Activated naive CD4-positive, alpha-beta T cell (primary cell): ENCODE data around the gene AUTS2.

Source experiments
- DNase-seq, 4 experiments: peaks; one replicate each; lab custom pipeline; 2025; lab: John Stamatoyannopoulos, UW

The AUTS2 gene

GRCh38 chr7:69687739-69688433 lies 89.6 kb downstream of the AUTS2 start:
- no peak for DNase-seq

GRCh38 chr7:69690329-69690728 lies 92.1 kb downstream of the AUTS2 start:
- DNase-seq: no peak

- DNase-seq: no peak
Measured at GRCh38 chr7:69691327-69691726, 93.1 kb downstream of the AUTS2 start.

DNA sequence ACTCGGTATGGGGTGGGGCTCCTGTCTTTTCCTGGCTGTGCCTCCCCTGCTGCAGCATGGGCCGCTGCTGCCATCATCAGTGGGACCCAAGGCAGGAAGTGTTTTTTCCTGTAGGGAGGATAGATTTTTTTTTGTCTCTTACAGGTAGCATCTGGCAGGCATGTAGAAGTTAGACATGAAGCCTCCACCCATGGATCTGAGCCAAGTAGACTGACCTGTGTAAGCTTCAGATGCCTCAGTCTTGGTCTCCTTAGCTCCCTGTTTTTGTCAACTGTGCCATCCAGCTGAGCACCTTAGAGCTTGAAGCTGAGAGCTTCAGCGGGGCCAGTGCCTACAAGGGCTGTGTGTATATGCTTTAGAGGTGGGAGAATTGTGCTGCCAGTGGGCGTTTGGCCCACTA lies 93.5 kb downstream of the AUTS2 start:
- no peak for DNase-seq

DNA sequence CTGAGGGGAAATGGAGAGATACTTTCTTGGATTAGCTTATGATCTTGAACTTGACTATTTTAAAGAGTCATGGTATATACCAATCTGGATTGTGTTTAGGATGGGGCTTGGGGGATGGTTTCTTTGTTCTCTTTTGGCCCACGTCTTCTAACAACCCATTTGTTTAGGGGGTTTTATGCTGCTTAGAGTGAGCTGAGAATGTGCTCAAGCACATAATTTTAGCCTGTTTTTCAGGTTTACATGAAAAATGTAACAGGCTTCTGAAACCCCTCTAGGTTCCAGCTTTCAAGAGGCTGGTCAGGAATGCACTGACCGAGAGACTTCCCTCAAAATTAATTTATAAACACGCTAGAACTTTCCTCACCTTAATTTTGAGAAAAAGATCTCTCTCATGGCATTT lies 94.3 kb downstream of the AUTS2 start:
- DNase-seq: no peak

GRCh38 chr7:69693042-69693441 lies 94.8 kb downstream of the AUTS2 start:
- no peak for DNase-seq

DNA sequence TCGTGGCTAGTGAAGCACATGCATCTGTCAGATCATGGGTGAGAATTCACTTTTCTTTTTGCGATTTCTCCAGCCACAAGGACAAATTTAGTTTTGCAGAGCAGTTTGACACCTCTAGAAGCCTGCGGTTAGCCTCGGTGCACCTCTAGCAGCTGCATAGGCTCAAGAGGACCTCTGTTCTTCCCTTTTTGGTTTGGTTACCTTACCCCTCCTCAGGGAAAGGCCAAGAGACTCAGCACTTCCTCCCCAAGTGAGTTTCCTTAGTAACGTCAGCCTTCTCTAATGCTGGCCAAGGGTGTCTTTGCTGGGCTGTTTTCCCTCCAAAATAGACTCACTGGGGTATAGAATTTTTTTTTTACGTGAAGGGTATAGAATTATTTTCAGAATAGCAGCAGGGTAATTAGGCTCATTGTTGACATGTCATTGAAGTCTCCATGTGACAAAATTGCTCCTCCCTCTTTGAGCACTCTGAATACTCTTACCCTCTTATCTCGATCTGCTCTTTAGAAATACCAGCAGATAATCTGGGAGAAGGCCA lies 97.8 kb downstream of the AUTS2 start:
- DNase-seq: no peak

DNA sequence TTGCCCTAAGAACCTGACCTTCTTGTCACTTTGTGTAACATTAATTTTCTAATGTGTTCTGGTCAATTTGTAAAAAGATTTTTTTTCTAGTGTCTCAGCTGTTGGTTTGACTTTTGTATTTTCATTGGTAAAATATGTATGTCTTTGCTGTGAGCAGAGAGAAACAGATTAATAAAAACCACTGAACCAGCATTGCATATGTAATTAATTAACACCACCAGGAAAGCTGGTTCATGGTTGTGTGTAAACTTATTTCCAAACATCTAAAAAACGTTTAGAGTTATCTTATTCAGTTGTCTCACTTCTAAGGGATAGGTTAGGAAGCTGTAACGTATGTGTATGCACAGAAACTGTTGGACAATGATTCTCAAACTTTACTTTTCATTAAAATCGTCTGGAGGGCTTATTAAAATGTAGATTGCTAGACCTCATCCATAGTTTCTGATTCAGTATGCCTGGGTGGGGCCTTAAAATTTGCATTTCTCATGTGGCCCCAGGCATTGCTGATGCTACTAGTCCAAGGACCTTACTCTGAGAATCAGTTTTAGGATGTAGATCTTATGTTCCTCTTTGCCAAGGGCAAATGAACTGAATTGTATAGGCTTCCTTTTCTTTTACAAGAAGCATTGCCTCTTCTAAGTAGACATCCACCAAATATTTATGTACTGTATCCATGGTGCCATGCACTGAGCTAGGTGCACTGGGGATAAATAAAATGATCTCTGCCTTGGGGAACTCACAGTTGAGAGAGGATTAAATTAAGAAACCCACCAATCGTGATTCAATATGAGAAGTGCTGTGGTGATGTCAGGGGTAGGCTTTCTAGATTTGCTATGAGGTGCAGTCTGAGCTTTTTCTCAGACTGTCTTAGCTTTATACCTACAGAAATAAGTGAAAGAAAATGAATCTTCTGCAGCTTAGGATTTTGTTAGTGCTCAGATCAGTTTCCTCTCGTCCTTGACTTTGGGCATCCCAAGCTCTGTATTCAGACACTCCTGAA lies 98.7 kb downstream of the AUTS2 start:
- no peak for DNase-seq

DNA sequence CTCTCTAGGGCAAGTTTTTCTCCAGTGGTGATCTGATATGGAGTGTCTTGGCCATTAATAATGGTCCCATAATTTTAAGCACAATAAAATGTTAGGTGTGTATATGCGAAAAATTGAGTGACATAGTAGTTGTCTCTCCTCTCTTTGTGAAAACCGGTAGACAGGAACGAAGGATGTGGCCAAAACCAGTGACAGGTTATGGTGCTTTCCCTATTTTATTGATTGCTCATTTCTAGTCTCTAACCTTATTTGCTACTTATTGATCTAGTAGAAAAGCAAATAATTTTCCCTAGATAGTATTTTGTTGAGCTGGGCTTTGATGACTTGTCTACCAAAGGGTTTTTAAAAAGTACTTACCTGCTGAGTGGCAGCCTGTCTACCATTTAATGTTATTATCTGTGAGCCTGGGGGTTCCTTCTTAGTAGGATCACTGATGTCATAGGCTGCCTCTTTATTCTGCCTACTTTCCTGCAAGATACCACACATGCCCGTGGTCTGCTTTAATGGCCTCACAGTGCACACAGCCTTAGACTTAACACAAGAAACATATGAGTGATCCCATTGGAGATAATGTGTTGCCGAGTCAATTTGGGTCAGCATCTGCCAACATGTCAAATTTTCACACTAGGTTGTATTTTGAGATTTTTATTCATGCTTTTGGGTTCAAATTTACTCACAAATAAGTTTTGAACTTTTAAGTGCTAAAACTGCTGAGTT lies 100.0 kb downstream of the AUTS2 start:
- DNase-seq: no peak

GRCh38 chr7:69699931-69700330 lies 101.7 kb downstream of the AUTS2 start:
- DNase-seq: no peak

DNA sequence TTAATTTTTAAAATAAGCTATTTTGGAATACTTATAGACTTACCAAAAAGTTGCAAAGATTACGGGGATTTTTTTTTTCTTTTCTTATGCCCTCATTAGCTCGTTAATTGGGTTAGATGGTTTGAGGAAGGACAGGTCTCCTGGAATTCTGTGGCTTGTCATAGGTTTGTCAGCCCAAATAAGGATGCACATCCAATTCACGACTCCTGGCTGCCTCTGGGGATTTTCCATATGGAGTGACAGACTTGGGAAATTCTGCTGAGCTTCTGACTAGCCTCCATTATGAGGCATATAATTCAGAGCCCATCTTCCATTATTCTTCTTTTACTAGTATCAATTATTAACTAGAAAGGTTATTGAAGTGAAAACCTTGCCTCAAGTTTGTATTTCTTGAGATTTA lies 102.1 kb downstream of the AUTS2 start:
- no peak for DNase-seq

GRCh38 chr7:69701288-69701687 lies 103.0 kb downstream of the AUTS2 start:
- no peak for DNase-seq

DNA sequence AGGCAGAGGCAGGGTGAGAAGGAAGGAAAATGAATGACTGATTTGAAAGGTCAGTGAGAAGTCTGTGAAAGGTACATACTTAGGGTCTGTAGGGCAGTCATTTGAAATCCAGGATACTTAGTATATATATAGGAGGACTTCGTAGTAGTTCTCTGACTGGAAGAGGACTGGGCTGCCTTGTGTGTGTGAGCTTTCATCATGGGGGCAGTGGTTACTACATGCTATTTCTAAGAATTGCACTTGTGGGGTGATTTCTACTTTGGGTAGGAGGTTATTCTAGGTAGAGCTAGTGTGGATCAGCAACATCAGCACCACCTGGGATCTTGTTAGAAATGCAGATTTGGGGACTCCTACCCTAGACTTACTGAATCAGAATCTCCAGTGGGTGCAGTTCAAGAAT lies 104.1 kb downstream of the AUTS2 start:
- DNase-seq: no peak

DNA sequence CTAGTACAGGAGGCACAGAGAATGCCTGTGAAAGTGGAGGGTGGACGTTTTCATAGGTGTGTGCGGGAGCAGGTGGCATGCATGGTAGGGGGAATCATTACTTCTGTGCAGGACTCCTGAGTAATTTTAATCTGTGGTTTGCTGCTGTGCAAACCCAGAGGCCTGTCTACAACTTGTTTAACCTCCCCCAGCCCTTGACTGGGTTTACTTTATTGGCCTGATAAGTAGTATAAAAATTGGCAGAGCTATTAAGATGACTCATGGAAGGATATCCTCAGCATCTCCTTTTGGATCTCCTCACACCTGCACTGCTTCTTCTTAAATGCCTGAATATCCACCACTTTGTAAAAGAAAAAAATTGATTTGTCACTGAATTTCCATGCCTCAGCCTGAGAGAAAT lies 104.8 kb downstream of the AUTS2 start:
- no peak for DNase-seq

DNA sequence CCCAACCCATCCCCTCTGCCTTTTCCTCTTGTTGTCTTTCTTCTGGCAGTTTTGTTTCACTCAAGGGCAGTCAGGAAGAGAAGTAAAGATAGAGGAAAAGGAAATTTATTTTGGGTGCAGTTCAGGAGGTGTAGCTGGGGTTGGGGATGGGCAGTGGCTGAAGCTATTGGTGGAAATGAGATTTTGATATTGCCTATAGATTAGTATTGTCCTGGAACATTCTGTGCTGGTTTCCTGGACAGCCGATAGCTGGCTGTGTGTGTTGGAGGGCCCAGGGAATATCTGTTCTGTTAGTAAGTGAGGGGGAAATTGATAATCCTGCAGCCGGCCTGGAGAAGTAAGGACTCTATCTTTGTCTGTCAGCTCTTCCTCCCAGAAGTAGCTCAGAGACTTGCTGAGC lies 107.8 kb downstream of the AUTS2 start:
- no peak for DNase-seq

DNA sequence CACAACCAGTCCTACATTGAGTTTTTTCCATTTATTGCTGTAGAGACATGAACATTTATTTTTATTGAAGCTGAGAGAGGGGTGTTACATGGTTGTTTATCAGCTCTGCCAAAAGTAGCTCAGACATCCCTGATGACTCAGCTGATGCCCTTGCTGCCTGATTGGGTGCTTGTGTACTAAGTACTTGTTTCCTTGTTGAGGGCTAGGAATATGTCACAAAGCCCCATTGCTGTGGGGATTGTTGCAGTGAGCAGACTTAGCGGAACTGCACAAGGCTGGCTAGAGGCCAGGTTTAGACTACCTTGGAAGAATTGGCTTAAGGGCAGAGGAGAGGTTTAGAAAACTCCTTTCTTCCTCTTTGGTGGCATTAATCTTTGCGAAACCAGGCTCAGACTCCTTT lies 110.6 kb downstream of the AUTS2 start:
- DNase-seq: no peak

GRCh38 chr7:69710768-69711438 lies 112.6 kb downstream of the AUTS2 start:
- no peak for DNase-seq

DNA sequence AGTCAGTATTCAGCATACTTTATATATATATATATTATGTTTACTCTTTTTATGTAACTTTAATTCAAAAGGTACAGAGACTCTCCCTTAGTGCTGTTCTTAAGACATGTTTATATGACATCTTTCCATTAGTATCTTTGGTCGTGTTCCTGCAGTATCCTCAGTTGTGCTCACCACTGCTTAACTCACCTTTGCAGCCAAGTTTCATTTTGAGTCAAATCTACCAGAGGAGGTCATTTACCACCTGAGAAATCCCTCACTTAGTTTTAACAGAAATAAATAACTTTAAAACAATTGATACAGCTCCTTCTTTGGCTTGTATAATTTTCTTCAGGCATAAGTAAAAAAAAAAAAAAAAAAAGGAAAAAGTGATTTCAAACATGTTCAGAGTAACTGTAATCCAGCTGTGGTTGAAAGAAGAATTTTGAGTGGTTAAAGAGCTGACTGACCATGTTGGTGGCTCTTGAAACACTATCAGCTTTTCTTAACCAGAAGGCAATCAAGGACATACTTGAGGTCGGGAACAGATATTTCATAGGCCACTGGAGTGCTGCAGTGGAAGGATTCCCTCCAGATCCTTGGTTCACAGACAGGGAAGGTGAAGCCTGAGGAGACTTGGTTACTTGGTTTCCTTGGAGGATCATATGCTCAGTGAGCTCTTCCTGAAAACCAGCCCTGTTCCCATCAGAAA lies 116.8 kb downstream of the AUTS2 start:
- no peak for DNase-seq

DNA sequence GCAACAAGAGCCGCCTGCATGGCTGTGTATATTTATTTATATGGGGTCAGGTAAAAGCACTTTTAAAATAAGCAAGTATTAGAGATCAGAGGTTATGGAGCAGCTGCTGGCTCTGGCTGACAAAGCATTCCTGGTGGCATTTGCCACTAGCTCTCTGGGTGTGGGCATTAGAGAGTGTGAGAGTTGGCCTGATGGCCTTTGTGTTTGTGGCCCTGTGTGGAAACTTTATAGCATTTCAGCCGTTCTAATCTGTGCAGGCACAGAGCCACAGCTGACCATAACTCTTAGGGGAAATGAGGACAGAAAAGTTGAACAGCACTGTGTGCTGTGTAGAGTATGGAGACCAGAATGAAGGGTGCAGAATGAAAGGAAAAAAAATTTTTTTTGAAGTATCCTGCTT lies 118.9 kb downstream of the AUTS2 start:
- no peak for DNase-seq

- no peak for DNase-seq
Measured at GRCh38 chr7:69719717-69720116, 121.4 kb downstream of the AUTS2 start.

DNA sequence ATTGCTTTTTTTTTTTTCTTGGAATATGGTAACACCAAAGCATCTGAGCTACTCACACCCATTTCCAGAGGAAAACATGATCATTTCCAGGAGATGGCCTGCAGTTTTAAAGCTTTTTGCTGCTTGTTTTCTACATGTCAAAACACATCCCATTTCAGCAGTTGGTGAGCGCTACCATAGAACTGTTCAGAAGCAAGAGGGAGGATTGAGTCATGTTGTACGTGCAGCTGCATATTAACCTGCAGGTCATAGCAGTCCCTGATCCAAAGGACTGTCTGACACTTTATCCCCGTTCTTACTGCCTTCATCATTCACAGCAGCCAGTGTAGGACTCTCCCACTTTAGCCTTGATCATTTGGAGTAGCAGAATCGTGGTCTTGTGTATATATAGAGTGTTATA lies 124.6 kb downstream of the AUTS2 start:
- DNase-seq: no peak
